Activated CD8-positive, alpha-beta memory T cell treated with anti-CD3 and anti-CD28 coated beads, Interleukin-2, amount 10 ng/mL, durations not matched to agents 7 days and 5 days (primary cell): ENCODE results near the gene NSG1. TPM values are rescaled to one million over a fixed set of nuclear protein-coding genes. Genes with fewer than 3 reads are reported as not detected.

ENCODE experiments used
- ATAC-seq: fragments of 150-1000 bp; cut with Tn5 transposase; one replicate; pipeline ENCODE4 v1.10.0; 2021; ENCODE audit warnings: moderate library complexity
- CTCF ChIA-PET: fragments of 350-600 bp; sonication (Branson Sonifier 250); formaldehyde crosslinking; loops from one replicate; lab custom pipeline; 2021; ENCODE audit warnings: antibody characterized with exemption; lab: Charles Lee
- DNase-seq: peaks from one replicate; pipeline ENCODE4 v3.0.0-alpha.2; 2020
- H3K27ac Mint-ChIP-seq: one replicate; pipeline ENCODE4 v1.8.0; 2021; ENCODE audit warnings: mild to moderate bottlenecking, mixed read lengths
- H3K27me3 Mint-ChIP-seq: one replicate; pipeline ENCODE4 v1.8.0; 2021; ENCODE audit warnings: mixed read lengths
- H3K36me3 Mint-ChIP-seq: one replicate; pipeline ENCODE4 v1.8.0; 2021; ENCODE audit warnings: mild to moderate bottlenecking, mixed read lengths
- H3K4me1 Mint-ChIP-seq: one replicate; pipeline ENCODE4 v1.8.0; 2021; ENCODE audit warnings: mixed read lengths
- H3K4me3 Mint-ChIP-seq: one replicate; pipeline ENCODE4 v1.8.0; 2021; ENCODE audit warnings: mild to moderate bottlenecking, moderate library complexity, mixed read lengths
- H3K9me3 Mint-ChIP-seq: one replicate; pipeline ENCODE4 v1.8.0; 2022; ENCODE audit warnings: low read depth, mixed read lengths
- total RNA-seq, 2 experiments: library from RNA; stranded (reverse); gene quantifications; one replicate each; pipeline ENCODE4 v1.2.3, GENCODE V29; 2021

The NSG1 gene
- total RNA-seq, 2 experiments from 2014 or later: 3.4 to 9.8 TPM

DNA sequence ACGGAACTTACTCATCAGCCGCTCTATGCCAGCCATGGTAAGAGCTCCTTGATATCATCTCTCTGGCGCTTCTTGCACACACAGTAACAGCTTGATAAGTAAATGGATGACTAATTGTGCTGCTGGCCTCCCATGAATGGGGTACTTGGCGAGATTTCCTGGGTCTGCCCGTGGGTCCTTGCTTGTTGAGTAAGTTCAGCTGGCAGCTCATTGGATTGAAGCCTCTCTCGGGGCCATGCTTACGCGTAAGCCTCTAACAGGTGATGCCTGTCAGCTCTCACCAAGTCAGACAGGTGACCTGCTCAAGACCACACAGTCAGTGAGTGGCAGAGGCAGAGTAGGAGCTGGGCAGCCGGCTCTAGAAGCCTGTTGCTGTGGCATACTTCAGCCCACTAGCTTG is 7.7 kb downstream of the NSG1 start:
- DNase-seq (no peak), ATAC-seq (no peak)
- Mint-ChIP-seq H3K4me1 (no peaks in the 10 kb centered on the region), H3K27me3 (no peaks in the 10 kb centered on the region), H3K4me3 (no peak overlapping the region), H3K36me3 (peaks cover 2% of the 10 kb centered on the region), H3K9me3 (no peaks in the 10 kb centered on the region), H3K27ac (no peak overlapping the region)
- CTCF ChIA-PET: no interaction called here

DNA sequence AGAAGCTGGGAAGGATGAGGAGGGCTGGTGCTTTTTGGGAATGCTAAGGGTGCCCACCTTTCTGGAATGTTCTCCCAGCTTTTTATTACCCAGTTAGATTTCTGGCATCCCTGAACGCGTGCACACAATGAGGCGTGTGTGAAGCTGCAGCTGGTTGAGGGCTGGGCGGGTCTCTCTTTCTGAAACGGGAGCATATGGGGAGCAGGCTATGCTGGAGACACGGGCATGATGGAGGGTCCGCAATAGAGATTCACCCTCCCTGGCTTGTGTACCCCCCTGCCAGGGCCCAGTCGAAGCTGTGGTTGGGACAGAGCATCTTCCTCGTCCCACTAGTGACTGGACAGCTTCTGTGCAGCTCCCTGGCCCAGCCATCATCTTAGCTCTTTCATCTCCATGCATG is 8.5 kb downstream of the NSG1 start:
- DNase-seq: no peak
- Mint-ChIP-seq H3K4me3 (no peak overlapping the region), H3K9me3 (no peaks in the 10 kb centered on the region), H3K27me3 (no peaks in the 10 kb centered on the region), H3K27ac (no peak overlapping the region), H3K36me3 (peaks cover 2% of the 10 kb centered on the region), H3K4me1 (no peaks in the 10 kb centered on the region)
- no peak for ATAC-seq
- CTCF ChIA-PET: no interaction called here

- Mint-ChIP-seq H3K36me3 (peaks cover 2% of the 10 kb centered on the region), H3K27ac (no peak overlapping the region), H3K27me3 (no peaks in the 10 kb centered on the region), H3K9me3 (no peaks in the 10 kb centered on the region), H3K4me1 (no peaks in the 10 kb centered on the region), H3K4me3 (no peak overlapping the region)
- CTCF ChIA-PET: no interaction called here
- ATAC-seq: no peak
- DNase-seq: no peak
Measured at GRCh38 chr4:4395849-4396627, 9.1 kb downstream of the NSG1 start.

DNA sequence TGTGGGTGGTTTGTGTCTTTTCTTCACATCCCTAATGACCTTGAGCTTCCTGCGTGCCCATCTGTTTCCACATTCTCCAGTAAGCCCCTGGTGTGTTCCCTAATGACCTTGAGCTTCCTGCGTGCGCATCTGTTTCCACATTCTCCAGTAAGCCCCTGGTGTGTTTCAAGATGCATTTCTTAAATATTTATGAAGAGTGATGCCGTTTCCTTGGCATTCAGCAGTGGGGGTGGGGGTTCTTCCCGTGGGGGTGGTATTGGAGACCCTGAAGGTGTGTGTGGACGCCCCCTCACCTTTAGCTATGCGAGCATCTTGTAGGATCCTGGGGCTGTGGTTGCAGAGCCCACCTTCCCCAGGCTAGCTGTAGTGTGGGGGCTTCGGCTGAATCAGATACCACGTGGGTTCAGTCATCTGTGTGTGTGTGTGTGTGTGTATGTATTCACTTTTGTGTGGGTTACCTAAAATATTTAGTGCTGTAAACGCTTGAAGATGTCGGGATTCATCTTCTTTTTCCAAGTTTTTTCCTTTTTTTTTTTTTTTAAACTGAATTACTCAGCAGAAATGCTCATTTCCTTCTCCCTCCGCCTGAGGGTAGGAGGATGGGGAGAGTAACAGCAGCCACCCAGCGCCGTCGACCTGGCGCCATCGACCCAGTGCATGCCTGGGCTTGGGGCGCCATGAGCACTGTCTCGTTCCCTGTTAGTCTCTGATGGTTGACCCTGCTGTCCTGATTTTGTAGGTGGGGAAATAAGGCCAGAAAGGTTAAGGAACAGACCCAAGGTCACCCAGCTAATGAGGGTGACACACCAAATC is 9.9 kb downstream of the NSG1 start:
- Mint-ChIP-seq H3K27me3 (no peaks in the 10 kb centered on the region), H3K36me3 (peaks cover 2% of the 10 kb centered on the region), H3K9me3 (no peaks in the 10 kb centered on the region), H3K4me1 (no peaks in the 10 kb centered on the region), H3K27ac (no peak overlapping the region), H3K4me3 (no peak overlapping the region)
- ATAC-seq (no peak), DNase-seq (no peak)
- CTCF ChIA-PET: no interaction called here

DNA sequence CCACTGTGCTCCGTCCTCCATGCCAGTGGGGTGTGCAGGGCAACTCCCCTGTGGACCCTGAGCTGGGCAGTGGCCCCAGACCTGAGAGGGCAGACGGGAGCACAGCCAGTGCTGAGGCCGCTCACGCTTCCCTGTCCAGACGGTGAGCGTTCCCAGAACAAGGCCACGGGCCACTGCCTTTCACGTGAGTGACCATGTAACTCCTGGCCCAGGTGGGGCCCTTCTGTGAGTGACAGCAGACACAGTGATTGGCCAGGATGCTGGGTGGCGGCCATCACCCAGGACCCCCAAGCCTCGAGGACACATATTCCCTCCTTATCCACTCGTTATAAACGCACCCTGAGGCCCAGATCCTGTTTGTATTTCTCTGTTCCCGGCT is 10.5 kb downstream of the NSG1 start:
- CTCF ChIA-PET: no interaction called here
- no peaks in the 10 kb centered on the region for H3K9me3 Mint-ChIP-seq

DNA sequence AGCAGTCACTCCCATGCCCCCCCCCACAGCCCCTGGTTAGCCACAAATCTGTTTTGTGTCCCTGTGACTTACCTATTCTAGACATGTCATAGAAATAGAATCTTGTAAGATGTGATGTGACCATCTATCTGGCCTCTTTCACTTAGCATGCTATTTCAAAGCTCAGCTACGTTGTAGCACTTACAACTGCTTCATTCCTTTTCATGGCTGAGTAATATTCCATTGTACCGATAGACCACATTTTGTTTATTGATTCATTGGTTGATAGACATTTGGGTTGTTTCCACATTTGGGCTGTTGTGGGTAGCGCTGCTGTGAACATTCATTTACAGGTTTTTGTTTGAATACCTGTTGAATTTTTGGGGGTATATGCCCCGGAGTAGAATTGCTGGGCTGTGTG is 11.5 kb downstream of the NSG1 start:
- H3K9me3 Mint-ChIP-seq: no peaks in the 10 kb centered on the region
- DNase-seq (no peak), ATAC-seq (no peak)
- H3K27ac Mint-ChIP-seq: no peak overlapping the region
- H3K36me3 Mint-ChIP-seq: peaks cover 2% of the 10 kb centered on the region
- CTCF ChIA-PET: no interaction called here
- H3K4me1 Mint-ChIP-seq: no peaks in the 10 kb centered on the region
- H3K4me3 Mint-ChIP-seq: no peak overlapping the region
- no peaks in the 10 kb centered on the region for H3K27me3 Mint-ChIP-seq

More for the DNA sequence above, 10.5 kb downstream of the NSG1 start:
- Mint-ChIP-seq H3K4me1 (no peaks in the 10 kb centered on the region), H3K36me3 (peaks cover 2% of the 10 kb centered on the region), H3K27ac (no peak overlapping the region), H3K4me3 (no peak overlapping the region), H3K27me3 (no peaks in the 10 kb centered on the region)
- ATAC-seq (no peak), DNase-seq (no peak)

DNA sequence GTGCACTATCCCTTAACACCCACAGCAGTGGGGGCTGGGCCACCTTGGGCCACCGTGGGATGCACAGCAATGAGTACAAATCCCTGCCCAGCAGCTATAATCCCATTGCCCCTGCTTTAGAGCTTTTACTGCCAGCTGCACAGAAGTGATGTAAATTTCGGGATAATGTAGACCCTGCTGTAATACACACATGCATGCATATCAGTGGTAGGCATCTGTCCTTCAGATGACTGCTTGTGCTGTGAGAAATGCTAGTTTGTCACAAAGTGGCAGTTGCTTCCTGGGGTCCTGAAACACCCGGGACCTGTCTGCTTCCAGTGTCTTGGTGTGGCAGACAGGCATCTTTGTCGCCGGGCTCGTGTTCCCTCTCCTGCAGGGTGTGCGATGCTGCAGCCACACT is 14.1 kb downstream of the NSG1 start:
- CTCF ChIA-PET: no interaction called here
- no peak overlapping the region for H3K4me3 Mint-ChIP-seq
- H3K27ac Mint-ChIP-seq: no peak overlapping the region
- ATAC-seq (no peak), DNase-seq (no peak)
- H3K9me3 Mint-ChIP-seq: no peaks in the 10 kb centered on the region
- peaks cover 2% of the 10 kb centered on the region for H3K36me3 Mint-ChIP-seq
- no peaks in the 10 kb centered on the region for H3K4me1 Mint-ChIP-seq
- H3K27me3 Mint-ChIP-seq: no peaks in the 10 kb centered on the region

DNA sequence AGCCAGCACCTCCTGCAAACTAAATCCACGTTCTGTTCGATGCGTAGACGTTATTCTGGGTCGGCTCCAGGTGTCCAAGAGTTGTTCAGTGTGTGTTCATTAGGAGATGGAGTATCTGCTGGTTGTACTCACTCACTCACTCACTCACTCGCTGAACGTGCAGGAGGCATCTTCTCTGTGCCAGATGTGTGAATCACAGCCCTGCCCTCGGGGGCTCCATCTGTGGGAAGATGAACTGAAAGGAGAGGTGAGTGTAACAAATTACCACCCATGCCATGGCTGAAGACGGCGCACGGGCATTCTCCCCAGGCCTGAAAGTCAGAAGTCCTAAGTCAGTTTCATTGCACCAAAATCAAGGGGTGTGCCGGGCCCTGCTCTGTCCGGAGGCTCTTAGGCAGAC is 16.1 kb downstream of the NSG1 start:
- Mint-ChIP-seq H3K4me3 (no peak overlapping the region), H3K27me3 (no peaks in the 10 kb centered on the region), H3K9me3 (no peaks in the 10 kb centered on the region), H3K27ac (no peak overlapping the region), H3K36me3 (no peaks in the 10 kb centered on the region), H3K4me1 (no peaks in the 10 kb centered on the region)
- ATAC-seq (no peak), DNase-seq (no peak)
- CTCF ChIA-PET: no interaction called here

DNA sequence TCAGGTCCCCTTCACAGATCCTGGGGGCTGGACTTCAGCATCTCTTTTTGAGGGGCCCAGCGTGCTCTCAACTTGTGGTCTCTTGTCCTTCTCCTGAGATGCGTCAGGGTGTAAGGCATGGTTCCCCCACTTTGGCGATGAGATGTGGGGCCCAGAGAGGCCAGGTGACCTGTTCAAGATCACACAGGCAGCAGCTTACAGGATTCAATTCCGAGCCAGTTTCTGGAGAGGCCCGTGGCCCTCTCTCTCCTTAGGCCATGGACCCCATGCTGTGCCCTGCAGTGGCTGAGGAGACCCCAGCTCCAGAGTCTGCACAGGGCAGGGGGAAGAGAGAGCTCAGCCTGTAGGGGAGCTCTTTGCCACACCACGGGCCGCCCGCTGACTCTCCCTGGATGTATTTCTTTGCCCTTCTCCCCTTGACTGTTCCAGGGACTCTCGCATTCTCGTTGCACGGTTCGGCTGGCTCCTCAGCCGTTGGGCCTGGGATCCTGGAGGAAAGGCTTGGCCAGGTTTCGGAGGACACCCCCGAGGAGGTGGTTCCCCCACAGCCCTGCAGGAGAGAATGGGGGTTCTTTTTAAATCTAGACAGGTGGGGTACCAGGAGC is 18.6 kb downstream of the NSG1 start:
- H3K9me3 Mint-ChIP-seq: no peaks in the 10 kb centered on the region
- CTCF ChIA-PET: no interaction called here
- DNase-seq: no peak
- H3K4me1 Mint-ChIP-seq: no peaks in the 10 kb centered on the region
- H3K27ac Mint-ChIP-seq: no peak overlapping the region
- ATAC-seq: no peak
- no peaks in the 10 kb centered on the region for H3K36me3 Mint-ChIP-seq
- no peak overlapping the region for H3K4me3 Mint-ChIP-seq
- no peaks in the 10 kb centered on the region for H3K27me3 Mint-ChIP-seq

DNA sequence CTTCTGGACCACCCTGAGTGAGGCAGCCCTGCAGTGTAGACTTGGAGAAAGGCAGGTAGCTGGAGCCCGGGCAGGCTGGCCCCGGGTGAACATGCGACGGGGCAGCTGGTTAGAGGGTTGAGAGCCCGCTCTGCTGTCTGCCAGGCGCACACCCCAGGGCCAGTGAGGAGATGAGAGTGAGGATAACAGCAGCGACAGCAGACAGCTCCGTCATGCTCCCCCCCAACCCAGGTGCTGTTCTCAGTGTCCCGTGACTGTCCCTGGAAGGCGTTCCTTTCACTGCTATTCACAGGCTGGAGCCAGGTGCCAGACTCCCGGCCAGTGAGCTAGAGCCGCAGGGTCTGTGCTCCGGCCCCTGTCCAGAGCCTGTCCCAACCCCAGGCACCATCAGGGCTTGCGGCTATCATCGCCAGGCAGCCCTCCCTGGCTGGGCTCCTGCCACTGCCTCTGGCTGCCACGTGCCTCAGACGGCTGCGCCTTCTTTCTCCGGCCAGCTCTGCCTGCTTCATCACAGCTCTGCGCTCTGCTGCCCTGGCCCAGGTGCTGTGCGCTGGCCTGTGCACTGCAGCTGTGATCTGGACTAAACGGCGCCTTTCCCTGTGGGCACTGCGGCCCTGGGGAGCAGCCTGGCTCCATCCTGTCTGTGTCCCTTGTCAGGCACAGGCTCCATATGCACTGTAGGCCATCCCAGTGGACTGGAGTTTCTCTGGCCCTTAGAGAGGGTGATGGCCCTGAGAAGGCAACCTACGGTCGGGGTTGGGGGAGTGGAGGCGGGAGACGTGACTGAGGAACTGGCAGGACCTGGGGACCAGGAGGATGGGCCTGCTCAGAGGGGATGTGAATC is 19.8 kb downstream of the NSG1 start:
- Mint-ChIP-seq H3K27me3 (no peaks in the 10 kb centered on the region), H3K9me3 (no peaks in the 10 kb centered on the region), H3K27ac (no peak overlapping the region), H3K4me1 (no peaks in the 10 kb centered on the region), H3K36me3 (no peaks in the 10 kb centered on the region), H3K4me3 (no peak overlapping the region)
- ATAC-seq (no peak), DNase-seq (no peak)
- CTCF ChIA-PET: no interaction called here

GRCh38 chr4:4407299-4408131 is 20.6 kb downstream of the NSG1 start:
- Mint-ChIP-seq H3K27ac (no peak overlapping the region), H3K9me3 (no peaks in the 10 kb centered on the region), H3K4me1 (no peaks in the 10 kb centered on the region), H3K36me3 (no peaks in the 10 kb centered on the region), H3K4me3 (no peak overlapping the region), H3K27me3 (no peaks in the 10 kb centered on the region)
- DNase-seq (no peak), ATAC-seq (no peak)
- CTCF ChIA-PET: no interaction called here

GRCh38 chr4:4408132-4408523 is 21.2 kb downstream of the NSG1 start:
- Mint-ChIP-seq H3K4me3 (no peak overlapping the region), H3K27ac (no peak overlapping the region), H3K9me3 (no peaks in the 10 kb centered on the region), H3K27me3 (no peaks in the 10 kb centered on the region), H3K4me1 (no peaks in the 10 kb centered on the region), H3K36me3 (no peaks in the 10 kb centered on the region)
- DNase-seq (no peak), ATAC-seq (no peak)
- CTCF ChIA-PET: no interaction called here
